GM18861 (cell line): ENCODE results near the gene KRT222.

ENCODE experiments used
- ATAC-seq: cut with Tn5 transposase; IDR thresholded peaks from one replicate; pipeline ENCODE4 v1.9.1; 2021; ENCODE audit not compliant: unreplicated experiment

The KRT222 gene

GRCh38 chr17:40615841-40616476 is 49.0 kb downstream of the KRT222 start:
- no peak for ATAC-seq

- ATAC-seq: peak; percentile 68
These were observed 49.7 kb downstream of the KRT222 start for GRCh38 chr17:40615068-40615840.

- ATAC-seq: no peak
These were observed 50.4 kb downstream of the KRT222 start for GRCh38 chr17:40614431-40615067.

- no peak for ATAC-seq
These were observed 51.4 kb downstream of the KRT222 start for GRCh38 chr17:40613467-40614154.

GRCh38 chr17:40612599-40613244 is 52.3 kb downstream of the KRT222 start:
- no peak for ATAC-seq

- no peak for ATAC-seq
These were observed 53.0 kb downstream of the KRT222 start for GRCh38 chr17:40611840-40612474.

GRCh38 chr17:40610359-40610758 is 54.6 kb downstream of the KRT222 start:
- no peak for ATAC-seq

GRCh38 chr17:40608061-40608581 is 56.9 kb downstream of the KRT222 start:
- no peak for ATAC-seq

GRCh38 chr17:40607641-40608040 is 57.3 kb downstream of the KRT222 start:
- ATAC-seq: no peak

GRCh38 chr17:40606548-40607353 is 58.2 kb downstream of the KRT222 start:
- ATAC-seq: no peak

- ATAC-seq: no peak
These were observed 59.7 kb downstream of the KRT222 start for GRCh38 chr17:40605306-40605705.
